Fibroblast of skin of abdomen (primary cell): Measurements from ENCODE around the gene BCAT1.
"Not testable (repeated sequence)": the region's sequence is repeated elsewhere in the genome, so short reads cannot be mapped to it uniquely, and the experiment has no call there.

ENCODE experiments used
- DNase-seq: peaks from one replicate; pipeline ENCODE4 v3.0.0-alpha.2; 2013

The BCAT1 gene

DNA sequence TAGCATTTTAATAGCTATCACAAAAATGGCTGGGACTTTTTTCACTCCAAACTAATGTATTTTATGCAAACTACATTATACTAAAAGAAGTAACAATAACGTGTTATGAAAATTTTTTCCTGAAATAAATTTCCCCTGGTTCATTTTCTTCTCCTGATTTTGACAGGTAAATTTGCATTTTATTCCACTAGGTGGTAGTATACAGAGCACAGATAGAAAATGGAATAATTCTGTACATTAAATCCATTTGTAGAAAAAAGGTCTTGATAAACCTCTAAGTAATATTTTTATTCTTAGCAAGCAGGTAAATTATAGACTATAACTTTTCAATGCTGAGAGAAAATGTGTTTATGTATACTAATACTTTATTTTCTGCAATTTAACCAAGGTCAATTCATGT, 96.5 kb downstream of the BCAT1 start:
- DNase-seq: no peak

DNA sequence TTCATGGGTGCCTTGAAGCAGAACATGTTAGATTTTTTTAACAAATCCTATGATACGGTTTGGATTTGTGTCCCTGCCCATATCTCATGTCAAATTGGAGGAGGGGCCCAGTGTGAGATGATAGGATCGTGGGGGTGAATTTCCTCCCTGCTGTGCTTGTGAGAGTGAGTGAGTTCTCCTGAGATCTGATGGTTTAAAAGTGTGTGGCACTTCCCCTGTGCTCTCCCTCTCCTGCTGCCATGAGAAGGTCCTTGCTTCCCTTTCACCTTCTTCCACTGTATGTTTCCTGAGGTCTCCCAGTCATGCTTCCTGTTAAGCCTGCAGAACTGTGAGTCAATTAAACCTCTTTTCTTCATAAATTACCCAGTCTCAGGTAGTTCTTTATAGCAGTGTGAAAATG, 97.0 kb downstream of the BCAT1 start:
- not testable (repeated sequence) for DNase-seq

DNA sequence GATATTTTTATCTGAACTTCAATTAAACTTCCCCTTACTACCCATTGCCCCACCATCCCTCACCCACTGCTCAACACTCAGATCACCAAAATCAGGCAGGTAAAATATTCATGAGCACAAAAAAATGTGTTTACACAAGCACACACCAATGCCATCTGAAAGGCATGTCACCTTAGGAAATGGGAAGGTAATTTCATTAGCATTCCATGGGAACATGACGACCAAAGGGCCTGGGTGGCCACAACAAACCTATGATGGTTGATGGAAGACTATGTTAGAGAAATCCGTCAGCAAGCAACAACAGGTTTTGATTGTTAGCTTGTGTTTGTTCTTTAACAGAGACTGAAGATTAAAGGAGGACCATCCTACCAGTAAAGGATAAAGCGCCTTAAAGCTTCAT, 97.6 kb downstream of the BCAT1 start:
- DNase-seq: no peak

DNA sequence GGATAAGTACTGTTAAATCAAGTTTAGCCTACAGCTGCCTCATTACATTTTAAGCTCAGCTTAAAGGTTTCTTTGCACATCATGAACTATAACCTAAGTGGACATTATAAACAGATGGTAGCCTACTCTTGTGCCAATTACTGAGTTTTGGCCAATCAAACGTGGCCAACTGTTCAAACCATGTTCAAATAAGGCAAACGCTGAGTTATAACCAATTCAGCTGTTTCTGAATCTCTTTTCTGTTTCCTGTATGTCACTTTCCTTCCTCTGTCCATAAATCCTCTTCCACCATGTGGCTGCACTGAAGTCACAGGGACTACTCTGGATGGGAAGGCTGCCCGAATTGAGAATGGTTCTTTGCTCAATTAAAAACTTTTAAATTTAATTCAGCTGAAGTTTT, 98.4 kb downstream of the BCAT1 start:
- no peak for DNase-seq

DNA sequence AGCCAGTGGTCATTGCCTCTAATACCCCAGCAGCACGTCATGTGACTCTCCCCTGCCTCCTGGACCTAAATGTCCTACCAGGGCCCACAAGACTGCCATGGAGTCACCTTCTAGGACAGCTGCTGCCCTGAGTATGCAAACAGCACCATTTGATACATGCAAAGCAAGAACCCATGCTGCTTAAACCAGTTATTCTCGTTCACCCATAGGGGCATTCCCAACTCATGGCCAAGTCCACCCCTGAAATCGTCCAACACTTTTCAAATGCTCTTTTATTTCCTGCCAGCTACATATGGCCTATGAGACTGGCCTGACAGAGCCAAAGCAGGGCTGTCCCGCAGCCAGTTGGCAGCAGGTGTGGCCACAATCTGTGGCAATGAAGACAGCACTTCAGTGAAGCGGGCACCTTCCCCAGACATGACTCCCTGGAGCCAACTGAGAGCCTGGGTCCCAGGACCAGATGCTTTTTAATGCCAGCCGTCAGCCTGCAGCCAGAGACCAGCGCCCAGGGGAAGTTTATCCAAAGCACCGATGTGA, 99.9 kb downstream of the BCAT1 start:
- no peak for DNase-seq

DNA sequence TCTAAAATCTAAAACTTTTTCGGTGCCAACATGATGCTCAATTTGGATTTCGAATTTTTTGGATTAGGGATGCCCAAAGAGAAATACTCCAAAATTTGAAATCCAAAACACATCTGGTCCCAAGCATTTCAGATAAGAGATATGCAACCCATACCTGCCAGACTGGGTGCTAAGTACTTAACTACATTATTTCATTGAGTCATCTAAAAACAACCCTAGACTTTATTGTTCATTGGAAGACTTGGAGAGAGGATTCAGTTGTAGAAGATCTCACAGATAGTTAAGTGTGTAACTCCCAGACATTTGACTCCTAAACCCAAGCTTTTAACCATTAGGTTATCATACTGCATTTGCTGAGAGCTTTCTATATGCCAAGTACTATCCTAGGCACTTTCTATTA, 102.2 kb downstream of the BCAT1 start:
- DNase-seq: no peak

DNA sequence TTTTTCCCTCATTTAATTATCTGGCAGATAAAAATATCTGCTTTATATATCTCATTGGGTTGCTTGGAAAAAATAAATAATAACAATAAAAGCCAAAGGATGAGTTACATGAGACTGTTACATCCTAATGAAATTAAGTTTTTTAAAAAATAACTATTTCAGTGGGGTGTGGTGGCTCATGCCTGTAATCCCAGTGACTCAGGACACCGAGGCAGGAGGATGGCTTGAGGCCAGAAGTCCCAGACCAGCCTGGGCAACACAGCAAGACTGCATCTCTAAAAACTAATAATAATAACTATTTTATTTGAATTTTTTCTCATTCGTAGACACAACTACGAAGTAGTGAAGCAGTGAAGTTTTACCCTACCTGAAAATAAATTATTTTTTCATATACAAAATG, 103.3 kb downstream of the BCAT1 start:
- DNase-seq: no peak

DNA sequence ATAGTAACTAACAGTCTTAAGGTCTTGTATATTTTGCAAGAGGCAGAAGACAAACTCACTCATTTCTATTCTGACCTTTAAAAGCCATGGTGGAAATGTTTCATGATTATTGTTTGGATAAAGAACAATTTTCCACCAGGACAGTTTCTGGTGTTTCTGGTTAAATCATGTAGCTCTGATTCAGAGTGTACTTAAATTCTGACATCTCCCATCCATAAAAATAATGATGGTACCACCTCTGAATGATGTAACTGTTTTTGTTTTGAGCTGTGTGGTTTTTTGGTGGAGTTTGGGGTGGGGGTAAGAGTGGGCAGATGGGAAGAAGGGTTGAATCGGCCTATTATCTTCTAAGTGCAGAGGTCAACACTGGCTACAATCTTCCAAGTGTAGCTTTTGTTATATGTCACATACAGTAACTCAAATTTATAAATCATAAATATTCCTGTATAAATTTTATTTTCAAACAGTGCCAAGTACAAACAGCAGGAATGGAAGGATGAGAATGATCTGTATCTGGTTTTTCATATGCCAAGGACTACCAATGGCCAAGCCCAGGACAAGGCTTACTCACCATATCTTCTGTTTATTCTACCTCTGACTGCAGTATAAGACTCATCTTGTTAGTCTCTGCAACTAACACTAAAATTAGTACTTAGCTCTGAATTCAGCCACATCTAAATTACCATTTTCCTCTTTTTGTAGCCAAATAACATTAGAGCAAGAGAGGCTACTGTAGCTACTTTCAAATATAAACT, 108.7 kb downstream of the BCAT1 start:
- no peak for DNase-seq

DNA sequence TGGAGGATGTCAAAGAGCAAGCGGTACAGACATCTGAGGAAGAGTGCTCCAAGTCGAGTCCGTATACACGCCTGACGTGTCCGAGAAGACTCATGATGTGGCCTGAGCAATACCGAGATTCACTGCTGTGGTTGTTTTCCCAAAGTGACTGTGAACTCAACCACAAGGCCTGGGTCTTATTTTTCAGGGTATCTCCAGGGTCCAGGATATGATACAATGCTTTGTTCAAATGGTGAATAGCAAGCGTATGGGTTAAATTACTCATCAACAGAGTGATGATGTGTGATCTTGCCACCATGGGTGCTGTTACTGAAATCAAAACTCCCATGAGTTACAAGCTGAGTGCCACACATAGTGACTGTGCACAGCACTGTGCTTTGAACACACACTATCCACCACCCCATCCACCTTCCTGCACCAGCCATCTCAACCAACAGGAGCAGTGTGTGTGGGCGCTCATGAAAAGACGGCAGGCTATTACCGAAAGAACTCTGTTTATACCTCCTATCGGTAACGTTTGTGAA, 109.6 kb downstream of the BCAT1 start:
- peak; percentile 72 for DNase-seq

DNA sequence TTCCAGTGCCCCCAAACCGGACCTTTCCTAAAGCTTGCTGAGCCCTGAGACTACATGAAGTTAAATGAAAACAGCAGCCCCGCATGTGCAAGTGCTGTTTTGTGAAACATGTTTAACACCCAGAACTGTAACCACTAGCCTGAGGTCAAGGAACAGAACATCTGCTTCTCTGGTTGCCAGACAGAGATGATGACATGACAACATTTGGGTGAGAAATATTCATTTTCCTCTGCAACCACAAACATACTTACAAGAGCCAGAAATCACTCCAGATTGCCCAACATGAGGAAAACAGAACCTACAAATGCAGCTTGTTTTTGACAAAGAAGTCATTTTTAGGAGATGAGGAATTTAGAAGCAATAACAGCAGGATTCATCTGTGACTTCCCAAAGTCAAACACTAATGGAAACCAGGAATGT, 110.4 kb downstream of the BCAT1 start:
- peak; percentile 95 for DNase-seq

DNA sequence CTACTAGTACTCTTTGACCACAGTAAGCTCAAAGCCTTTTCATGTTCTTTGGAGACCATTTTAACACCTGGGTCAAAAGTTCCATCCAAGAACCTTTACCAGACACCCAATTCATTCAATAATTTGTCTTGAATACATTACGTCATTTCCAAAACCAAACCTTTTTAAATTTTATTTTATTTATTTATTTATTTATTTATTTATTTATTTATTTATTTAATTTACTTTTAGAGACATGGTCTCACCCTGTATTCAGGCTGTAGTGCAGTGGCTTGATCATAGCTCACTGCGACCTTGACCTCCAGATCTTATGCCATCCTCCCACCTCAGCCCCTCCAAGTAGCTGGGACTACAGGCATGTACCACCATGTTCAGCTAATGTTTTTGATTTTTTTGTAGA, 113.5 kb downstream of the BCAT1 start:
- DNase-seq: no peak

DNA sequence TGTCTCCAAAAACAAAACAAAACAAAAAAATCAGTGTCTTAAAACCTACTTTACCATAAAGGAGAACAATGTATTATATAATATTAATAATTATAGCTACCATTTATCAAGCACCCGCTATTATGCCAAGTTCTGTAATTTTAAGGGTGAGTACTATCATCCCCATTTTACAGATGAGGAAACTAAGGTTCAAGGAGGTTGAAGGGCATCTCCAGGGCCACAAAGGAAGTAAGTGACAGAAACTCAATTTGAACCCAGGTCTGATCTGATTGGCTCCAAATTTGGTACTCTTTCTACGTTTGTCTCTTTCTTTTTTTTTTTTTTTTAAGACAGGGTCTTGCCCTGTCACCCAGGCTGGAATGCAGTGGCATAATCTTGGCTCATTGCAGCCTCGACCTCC, 115.4 kb downstream of the BCAT1 start:
- DNase-seq: no peak

DNA sequence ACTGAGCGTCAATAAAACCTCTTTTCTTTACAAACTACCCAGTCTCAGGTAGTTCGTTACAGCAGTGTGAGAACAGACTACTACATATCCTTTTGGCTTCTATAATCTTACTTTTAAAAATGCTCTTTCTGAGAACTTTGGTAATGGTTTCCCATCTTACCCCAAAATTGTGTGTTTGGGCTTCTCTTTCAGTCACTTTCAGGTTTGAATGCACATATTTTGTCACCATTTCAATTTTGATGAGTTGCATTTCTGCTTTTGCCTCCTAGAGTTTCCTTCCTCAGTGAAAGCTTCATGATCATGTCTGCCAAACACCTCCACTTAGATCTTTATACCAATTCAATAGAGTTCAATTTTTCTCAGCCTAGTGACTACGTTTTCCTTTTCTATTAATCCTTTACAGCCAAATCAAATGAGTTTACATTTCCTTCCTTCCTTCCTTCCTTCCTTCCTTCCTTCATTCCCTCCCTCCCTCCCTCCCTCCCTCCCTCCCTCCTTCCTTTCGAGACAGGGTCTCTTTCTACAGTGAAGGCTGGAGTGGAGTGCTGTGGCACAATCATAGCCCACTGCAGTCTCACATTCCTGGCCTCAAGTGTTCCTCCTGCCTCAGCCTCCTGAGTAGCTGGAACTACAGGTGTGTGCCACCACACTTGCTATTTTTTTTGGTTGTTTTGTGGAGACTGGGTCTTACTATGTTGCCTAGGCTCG, 124.9 kb downstream of the BCAT1 start:
- DNase-seq: no peak

DNA sequence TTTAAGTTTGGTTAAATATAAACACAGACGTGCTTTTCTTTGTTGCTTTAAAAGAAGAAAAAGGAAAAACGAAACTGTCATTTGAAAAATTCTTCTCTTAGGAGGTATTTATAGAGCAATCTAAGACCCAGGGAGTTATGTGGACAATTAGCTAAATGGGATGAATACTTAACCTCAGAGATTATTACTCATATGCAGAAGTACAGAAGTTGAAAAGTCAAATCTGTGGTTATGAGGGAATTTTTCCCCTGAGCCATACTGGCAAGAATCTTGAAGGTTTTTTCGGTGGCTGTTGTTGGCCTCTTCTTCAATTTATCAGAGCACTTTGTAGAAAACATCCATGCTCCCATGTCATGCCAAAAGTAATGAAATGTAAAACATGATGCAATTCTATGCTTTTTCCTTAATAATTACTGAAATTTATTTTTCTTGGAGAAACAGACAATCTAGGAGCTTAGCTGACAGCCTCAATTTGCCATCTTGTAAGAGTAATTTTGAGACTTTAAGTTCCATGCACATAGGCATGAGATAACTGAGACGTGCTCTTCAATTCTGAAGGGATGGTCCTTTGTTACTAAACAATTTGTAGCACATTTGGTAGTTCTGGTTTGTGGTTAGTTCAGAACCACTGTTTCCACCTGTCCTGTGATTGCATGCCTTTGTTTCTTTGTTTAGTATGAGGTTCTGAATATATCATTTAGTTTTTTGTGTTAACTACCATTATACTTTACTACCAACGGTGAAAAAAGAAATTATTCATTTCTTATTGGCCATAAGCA, 126.6 kb downstream of the BCAT1 start:
- peak; percentile 80 for DNase-seq

DNA sequence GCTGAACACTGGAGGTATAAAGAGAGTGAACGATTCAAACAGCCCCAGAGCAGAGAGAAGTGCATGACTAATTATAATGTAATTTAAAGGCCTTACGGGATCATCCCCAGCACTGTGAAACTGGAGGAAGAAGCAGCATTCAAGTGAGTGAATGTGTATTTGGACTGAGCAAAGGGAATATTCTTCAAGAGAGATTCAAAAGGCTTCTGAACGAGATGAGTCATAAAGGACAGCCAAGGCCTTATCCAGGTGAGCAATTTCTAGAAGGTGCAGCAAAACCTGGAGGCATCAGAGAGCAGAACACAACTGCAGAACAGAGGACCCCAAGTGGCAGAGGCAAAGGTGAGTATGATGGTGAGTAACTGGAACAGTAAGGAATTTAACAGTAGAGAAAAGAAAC, 127.2 kb downstream of the BCAT1 start:
- DNase-seq: peak; percentile 55

DNA sequence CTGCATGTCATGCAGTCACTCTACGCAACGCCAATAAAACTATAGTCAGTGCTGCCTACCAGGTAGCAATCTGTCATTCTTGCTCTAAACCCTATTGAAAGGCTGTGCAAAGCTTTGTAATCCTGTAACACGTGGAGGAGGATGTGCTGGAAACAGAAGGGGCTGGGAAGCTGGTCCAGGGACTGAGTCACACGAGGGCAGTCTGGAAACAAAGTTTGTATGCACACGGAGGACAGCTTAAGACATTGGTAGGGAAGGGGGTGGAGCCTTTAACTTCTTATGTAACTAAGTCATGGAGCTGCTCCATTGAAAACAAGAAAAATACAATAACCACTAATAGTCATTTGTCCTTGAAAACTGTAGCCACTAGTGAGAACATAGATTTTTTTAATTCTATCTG, 128.0 kb downstream of the BCAT1 start:
- peak; percentile 60 for DNase-seq

DNA sequence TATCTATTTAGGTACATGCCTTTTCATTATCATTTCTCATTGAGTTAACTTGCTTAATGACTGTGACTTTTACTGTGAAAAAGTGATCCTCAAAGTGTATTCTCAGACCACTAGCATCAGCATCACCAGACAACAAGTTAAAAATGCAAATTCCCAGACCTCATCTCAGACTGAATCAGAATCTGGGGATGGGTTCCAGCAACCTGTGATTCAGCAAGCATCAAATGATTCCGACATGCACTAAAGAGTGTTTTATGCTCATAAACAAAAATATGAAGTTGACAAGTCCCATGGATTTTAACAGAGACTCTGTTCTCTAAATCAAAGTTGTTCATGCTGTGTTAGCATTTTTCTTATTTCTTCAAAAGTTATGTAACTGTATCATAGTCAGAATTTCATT, 130.6 kb downstream of the BCAT1 start:
- no peak for DNase-seq

DNA sequence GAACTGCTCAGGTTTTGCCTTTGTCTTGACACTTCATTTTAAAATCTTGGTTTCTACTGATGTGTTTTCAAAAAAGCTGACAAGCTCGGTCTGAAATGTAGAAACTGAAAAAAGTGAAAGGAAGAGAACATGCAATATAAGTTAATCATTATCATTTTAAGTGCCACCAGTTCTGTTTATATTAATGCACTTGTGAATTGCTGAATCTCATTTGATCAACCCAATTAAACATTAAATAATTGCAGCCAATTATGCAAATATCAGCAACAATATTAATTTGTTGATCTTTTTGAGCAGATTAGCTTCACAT, 133.8 kb downstream of the BCAT1 start:
- no peak for DNase-seq

DNA sequence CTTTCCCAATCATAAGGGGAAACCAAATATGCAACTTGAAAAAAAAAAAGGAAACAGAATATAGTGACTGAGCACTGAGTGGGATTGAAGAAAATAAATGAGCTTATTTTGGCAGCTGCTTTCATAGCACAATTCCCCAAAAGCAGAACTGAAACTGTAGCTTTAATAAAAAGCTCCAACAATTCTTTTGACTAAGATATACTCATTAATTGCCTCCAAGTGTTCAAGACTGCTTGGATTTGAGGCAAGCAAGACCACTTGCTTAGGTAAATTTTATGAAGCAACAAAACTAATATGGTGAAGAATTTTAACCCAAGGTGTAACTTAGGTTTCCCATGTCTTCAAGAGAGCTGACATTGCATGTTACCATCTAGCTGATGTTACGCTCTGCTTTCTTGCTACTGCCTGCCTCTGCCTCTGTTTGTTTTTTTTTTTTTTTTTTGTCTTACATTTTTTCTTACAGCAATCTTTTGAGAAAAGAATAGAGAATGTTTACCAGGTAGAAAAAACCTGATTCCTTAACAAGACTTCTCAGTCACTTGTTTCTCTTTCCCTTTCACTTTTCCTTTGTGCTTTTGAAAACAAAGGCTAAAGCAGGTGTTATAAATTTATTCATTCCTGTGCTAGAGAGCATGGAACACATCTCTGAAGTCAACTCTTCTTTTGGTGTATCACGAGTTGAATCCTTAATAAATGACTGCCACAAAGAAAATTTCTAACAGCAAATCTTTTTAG, 134.4 kb downstream of the BCAT1 start:
- DNase-seq: no peak

DNA sequence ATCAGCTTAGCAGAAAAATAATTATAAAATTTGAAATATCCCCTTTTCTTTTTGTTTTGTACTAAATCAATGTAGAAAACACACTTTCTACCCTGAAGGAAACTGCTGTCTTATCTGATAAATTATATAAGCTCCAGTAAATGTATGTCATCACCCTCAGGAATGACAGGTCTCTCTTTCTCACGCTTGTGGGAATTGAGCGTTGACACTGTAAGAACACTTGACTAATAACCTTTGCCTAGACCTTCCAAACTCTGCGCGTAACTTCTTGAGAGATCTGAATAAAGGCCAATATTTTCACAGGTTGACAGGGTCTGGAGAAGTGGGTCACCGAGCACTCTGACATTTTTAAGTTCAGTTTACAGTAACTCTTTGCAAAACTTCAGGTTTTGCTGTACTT, 138.5 kb downstream of the BCAT1 start:
- DNase-seq: no peak

DNA sequence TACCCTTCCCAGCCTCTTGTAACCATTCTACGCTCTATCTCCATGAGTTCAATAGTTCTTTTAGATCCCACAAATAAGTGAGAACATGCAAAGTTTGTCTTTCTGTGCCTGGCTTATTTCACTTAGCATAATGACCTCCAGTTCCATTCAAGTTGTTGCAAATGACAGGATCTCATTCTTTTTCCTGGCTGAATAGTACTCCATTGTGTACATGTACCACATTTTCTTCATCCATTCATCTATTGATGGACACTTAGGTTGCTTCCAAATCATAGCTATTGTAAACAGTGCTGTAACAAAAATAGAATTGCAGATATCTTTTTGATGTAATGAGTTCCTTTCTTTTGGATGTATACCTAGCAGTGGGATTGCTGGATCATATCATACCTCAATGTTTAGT, 139.6 kb downstream of the BCAT1 start:
- DNase-seq: not testable (repeated sequence)

DNA sequence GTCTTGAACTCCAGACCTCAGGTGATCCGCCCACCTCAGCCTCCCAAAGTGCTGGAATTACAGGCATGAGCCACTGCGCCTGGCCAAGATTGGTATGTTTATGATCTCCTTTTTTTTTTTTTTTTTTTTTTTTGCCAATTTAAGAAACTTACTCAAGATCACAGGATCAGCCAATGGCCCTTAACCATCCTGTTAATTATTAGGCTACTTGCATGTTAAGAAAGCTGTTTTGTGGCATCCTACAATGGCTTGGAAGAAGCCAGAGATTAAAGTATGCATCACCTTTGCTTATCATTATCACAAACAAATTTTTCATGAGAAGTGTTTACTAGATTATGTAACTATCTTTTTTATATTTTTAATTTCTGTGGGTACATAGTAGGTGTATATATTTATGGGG, 140.2 kb downstream of the BCAT1 start:
- no peak for DNase-seq

DNA sequence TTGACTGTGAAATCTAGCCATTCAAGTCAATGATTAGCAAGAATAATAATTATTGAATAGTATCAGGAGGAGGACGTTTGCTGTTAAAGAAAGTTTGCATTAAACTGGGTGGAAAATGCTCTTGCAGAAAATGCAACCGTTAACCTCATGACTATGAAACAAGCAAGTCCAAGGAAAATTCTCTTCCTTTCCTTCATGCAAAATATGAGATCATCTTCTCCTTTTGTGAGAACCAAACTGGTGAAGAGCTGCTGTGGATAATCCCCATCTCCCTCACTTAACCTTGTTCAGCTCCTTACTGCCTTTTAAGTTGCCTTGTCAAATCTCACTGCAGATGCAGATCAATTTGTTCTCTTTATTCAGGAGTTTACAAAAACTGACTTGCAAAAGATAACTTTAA, 142.5 kb downstream of the BCAT1 start:
- DNase-seq: no peak
